Neural progenitor cell (in vitro differentiated cells): Measurements from ENCODE around the gene UBL7. TPM values are rescaled to one million over a fixed set of nuclear protein-coding genes. Genes with fewer than 3 reads are reported as not detected.

Experiments
- DNase-seq: peaks from one replicate; pipeline ENCODE4 v3.0.0-alpha.2; 2016; ENCODE audit warnings: low spot score
- H2AFZ ChIP-seq: fragments of 200-600 bp; sonication (generic); replicated peaks from 2 replicates; pipeline ENCODE4 v1.6.1; 2016; ENCODE audit warnings: antibody characterized with exemption
- H3F3A ChIP-seq: fragments of 200-600 bp; sonication (generic); 2 replicates; pipeline ENCODE4 v1.6.1; 2016; ENCODE audit warnings: antibody characterized with exemption, low read depth
- H3K27ac ChIP-seq: fragments of 200-600 bp; sonication (generic); 2 replicates; pipeline ENCODE4 v1.5.1; 2016; ENCODE audit warnings: mild to moderate bottlenecking
- H3K27me3 ChIP-seq: fragments of 200-600 bp; sonication (generic); 2 replicates; pipeline ENCODE4 v1.6.1; 2016; ENCODE audit warnings: mild to moderate bottlenecking, moderate library complexity
- H3K36me3 ChIP-seq: fragments of 200-600 bp; sonication (generic); 2 replicates; pipeline ENCODE4 v1.5.1; 2016
- H3K4me1 ChIP-seq: fragments of 200-600 bp; sonication (generic); 2 replicates; pipeline ENCODE4 v1.6.1; 2016; ENCODE audit warnings: mixed run types
- H3K4me2 ChIP-seq: fragments of 200-600 bp; sonication (generic); 2 replicates; pipeline ENCODE4 v1.6.1; 2016
- H3K4me3 ChIP-seq: fragments of 200-600 bp; sonication (generic); 2 replicates; pipeline ENCODE4 v1.5.1; 2016
- H3K79me2 ChIP-seq: fragments of 200-600 bp; sonication (generic); 2 replicates; pipeline ENCODE4 v1.6.1; 2016; ENCODE audit warnings: low read depth
- H3K9ac ChIP-seq: fragments of 200-600 bp; sonication (generic); 2 replicates; pipeline ENCODE4 v1.6.1; 2016
- H3K9me3 ChIP-seq: fragments of 200-600 bp; sonication (generic); 2 replicates; pipeline ENCODE4 v1.5.1; 2016; ENCODE audit warnings: low read depth
- H4K20me1 ChIP-seq: fragments of 200-600 bp; sonication (generic); 2 replicates; pipeline ENCODE4 v1.6.1; 2016; ENCODE audit warnings: low read depth
- H3K27ac Mint-ChIP-seq: 3 replicates; pipeline ENCODE4 v1.8.0; 2021; ENCODE audit warnings: mixed read lengths
- H3K27me3 Mint-ChIP-seq: 2 replicates; pipeline ENCODE4 v1.8.0; 2022; ENCODE audit warnings: low read depth, mild to moderate bottlenecking, inconsistent platforms, moderate library complexity, mixed read lengths; ENCODE audit not compliant: insufficient read depth
- H3K36me3 Mint-ChIP-seq: 3 replicates; pipeline ENCODE4 v1.8.0; 2021; ENCODE audit warnings: mixed read lengths
- H3K4me1 Mint-ChIP-seq: 3 replicates; pipeline ENCODE4 v1.8.0; 2021; ENCODE audit warnings: mixed read lengths
- H3K4me3 Mint-ChIP-seq: 3 replicates; pipeline ENCODE4 v1.8.0; 2021; ENCODE audit warnings: mild to moderate bottlenecking, moderate library complexity, mixed read lengths
- H3K9me3 Mint-ChIP-seq: 3 replicates; pipeline ENCODE4 v1.8.0; 2020; ENCODE audit warnings: mixed read lengths
- CTCF ChIP-seq: fragments of 200-600 bp; sonication (generic); IDR thresholded peaks from 2 replicates; pipeline ENCODE4 v1.5.1; 2017; ENCODE audit warnings: antibody characterized with exemption, mild to moderate bottlenecking
- EZH2 ChIP-seq: fragments of 200-600 bp; sonication (generic); IDR thresholded peaks from 2 replicates; pipeline ENCODE4 v1.6.1; 2017; ENCODE audit warnings: antibody characterized with exemption, mild to moderate bottlenecking, moderate library complexity
- EZH2phosphoT487 ChIP-seq: fragments of 200-600 bp; sonication (generic); IDR thresholded peaks from 2 replicates; pipeline ENCODE4 v1.6.1; 2017; ENCODE audit warnings: antibody characterized with exemption
- total RNA-seq: library from RNA; depleted of rRNA; stranded (reverse); fragments of >200 nt; gene quantifications from 2 replicates; pipeline ENCODE4 v1.2.3, GENCODE V29; 2015; ENCODE audit warnings: low replicate concordance

The UBL7 gene
- 60.4 and 69.3 TPM in 2 replicates for total RNA-seq

- peaks cover 5% of the 10 kb centered on the region for H3K9me3 ChIP-seq
- H4K20me1 ChIP-seq: no peaks in the 10 kb centered on the region
- peak within 1 kb of the TSS; percentile 82 for H3K4me3 ChIP-seq
- peak within 1 kb of the TSS; percentile 92 for H3K27ac ChIP-seq
- Mint-ChIP-seq H3K4me1 (peaks cover 23% of the 10 kb centered on the region), H3K9me3 (peaks cover 5% of the 10 kb centered on the region), H3K27me3 (no peaks in the 10 kb centered on the region), H3K36me3 (peaks cover 29% of the 10 kb centered on the region), H3K4me3 (peak within 1 kb of the TSS; percentile 98), H3K27ac (peak within 1 kb of the TSS; percentile 94)
- H3K4me2 ChIP-seq: peak within 1 kb of the TSS; percentile 91
- H3F3A ChIP-seq: peaks cover 17% of the 10 kb centered on the region
- no peaks in the 10 kb centered on the region for H3K27me3 ChIP-seq
- H3K79me2 ChIP-seq: peaks cover 43% of the 10 kb centered on the region
- peak; percentile 99 for DNase-seq
- H3K9ac ChIP-seq: peak within 1 kb of the TSS; percentile 82
- TF ChIP-seq EZH2phosphoT487: no peak
- TF ChIP-seq CTCF: peak; percentile 20
- H2AFZ ChIP-seq: peak within 1 kb of the TSS; percentile 87
- H3K4me1 ChIP-seq: peaks cover 15% of the 10 kb centered on the region
- H3K36me3 ChIP-seq: peaks cover 1% of the 10 kb centered on the region
Observed at GRCh38 chr15:74460871-74461846, at the start of gene UBL7. UBL7 (minus strand) TSS chr15:74461160; CDS start chr15:74458867, 2,293 bp downstream.

GRCh38 chr15:74506515-74506840 lies 45.5 kb upstream of the UBL7 start:
- Mint-ChIP-seq H3K9me3 (no peaks in the 10 kb centered on the region), H3K4me1 (no peaks in the 10 kb centered on the region), H3K27ac (no peak overlapping the region), H3K36me3 (peaks cover 11% of the 10 kb centered on the region), H3K27me3 (peaks cover 4% of the 10 kb centered on the region), H3K4me3 (no peak overlapping the region)
- Histone ChIP-seq H3K36me3 (no peaks in the 10 kb centered on the region), H3K4me1 (no peaks in the 10 kb centered on the region), H3K27ac (no peak overlapping the region), H3K79me2 (no peaks in the 10 kb centered on the region), H3K27me3 (no peaks in the 10 kb centered on the region), H3K4me2 (no peak overlapping the region), H4K20me1 (no peaks in the 10 kb centered on the region), H3K9ac (no peak overlapping the region), H3K4me3 (no peak overlapping the region), H2AFZ (no peak overlapping the region), H3F3A (no peaks in the 10 kb centered on the region), H3K9me3 (no peaks in the 10 kb centered on the region)
- DNase-seq: no peak
- no peak for TF ChIP-seq EZH2
- no peak for TF ChIP-seq CTCF
- no peak for TF ChIP-seq EZH2phosphoT487

- no peaks in the 10 kb centered on the region for H3K4me1 Mint-ChIP-seq
Observed at GRCh38 chr15:74505837-74506514, 45.0 kb upstream of the UBL7 start.

More at GRCh38 chr15:74505837-74506514, 45.0 kb upstream of the UBL7 start:
- Mint-ChIP-seq H3K9me3 (no peaks in the 10 kb centered on the region), H3K27ac (peak overlapping the region; percentile 32), H3K27me3 (peaks cover 4% of the 10 kb centered on the region), H3K4me3 (no peak overlapping the region), H3K36me3 (peaks cover 11% of the 10 kb centered on the region)
- Histone ChIP-seq H3K9ac (no peak overlapping the region), H3K36me3 (no peaks in the 10 kb centered on the region), H3K4me3 (no peak overlapping the region), H3K4me2 (no peak overlapping the region), H3K27ac (no peak overlapping the region), H3K9me3 (no peaks in the 10 kb centered on the region), H3F3A (no peaks in the 10 kb centered on the region), H3K27me3 (no peaks in the 10 kb centered on the region), H4K20me1 (no peaks in the 10 kb centered on the region), H3K4me1 (no peaks in the 10 kb centered on the region), H2AFZ (no peak overlapping the region), H3K79me2 (no peaks in the 10 kb centered on the region)
- no peak for TF ChIP-seq CTCF
- TF ChIP-seq EZH2: no peak
- TF ChIP-seq EZH2phosphoT487: no peak
- DNase-seq: no peak
